Breast epithelium (tissue), 3 donors: ENCODE data around the gene ABCA13.

Experiments
- POLR2A ChIP-seq: fragments of 450-650 bp; IDR thresholded peaks from one replicate; pipeline ENCODE4 v1.6.1; 2016; ENCODE audit warnings: antibody characterized with exemption, mild to moderate bottlenecking, moderate library complexity
- TF ChIP-seq, protein P1 (sequence below), 3 donors: fragments of 450-650 bp; IDR thresholded peaks; one replicate each; pipeline ENCODE4 v1.5.1; 2016 to 2017; ENCODE audit warnings: antibody characterized with exemption in 3 of 3, mild to moderate bottlenecking in 3 of 3, moderate library complexity in 3 of 3

DNA sequence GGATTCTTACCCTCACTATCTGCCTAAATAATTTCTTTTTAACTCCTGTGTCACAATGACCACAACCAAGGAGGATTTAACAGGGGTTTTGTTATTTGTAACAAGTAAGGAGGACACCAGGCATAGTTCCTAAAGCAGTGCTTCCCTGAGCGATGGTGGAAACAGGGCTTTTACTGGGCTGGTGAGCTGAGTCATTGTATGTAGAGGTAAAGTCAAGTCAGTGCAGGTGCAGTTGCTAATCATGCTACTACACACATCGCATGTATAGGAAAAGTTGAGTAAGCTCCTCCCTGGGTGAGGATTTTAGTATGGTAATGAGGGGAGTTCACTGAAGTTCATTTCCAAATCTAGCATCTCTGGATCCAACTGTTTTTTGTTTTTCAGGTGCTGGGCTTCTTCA lies 22.9 kb upstream of the ABCA13 start:
- TF ChIP-seq POLR2A: no peak
- TF ChIP-seq, protein P1, sequence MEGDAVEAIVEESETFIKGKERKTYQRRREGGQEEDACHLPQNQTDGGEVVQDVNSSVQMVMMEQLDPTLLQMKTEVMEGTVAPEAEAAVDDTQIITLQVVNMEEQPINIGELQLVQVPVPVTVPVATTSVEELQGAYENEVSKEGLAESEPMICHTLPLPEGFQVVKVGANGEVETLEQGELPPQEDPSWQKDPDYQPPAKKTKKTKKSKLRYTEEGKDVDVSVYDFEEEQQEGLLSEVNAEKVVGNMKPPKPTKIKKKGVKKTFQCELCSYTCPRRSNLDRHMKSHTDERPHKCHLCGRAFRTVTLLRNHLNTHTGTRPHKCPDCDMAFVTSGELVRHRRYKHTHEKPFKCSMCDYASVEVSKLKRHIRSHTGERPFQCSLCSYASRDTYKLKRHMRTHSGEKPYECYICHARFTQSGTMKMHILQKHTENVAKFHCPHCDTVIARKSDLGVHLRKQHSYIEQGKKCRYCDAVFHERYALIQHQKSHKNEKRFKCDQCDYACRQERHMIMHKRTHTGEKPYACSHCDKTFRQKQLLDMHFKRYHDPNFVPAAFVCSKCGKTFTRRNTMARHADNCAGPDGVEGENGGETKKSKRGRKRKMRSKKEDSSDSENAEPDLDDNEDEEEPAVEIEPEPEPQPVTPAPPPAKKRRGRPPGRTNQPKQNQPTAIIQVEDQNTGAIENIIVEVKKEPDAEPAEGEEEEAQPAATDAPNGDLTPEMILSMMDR (IDR thresholded peaks at IDR 0.05): no peak
